ENCODE results near the gene ACAD10.
"Not testable (repeated sequence)": the region's sequence is repeated elsewhere in the genome, so short reads cannot be mapped to it uniquely, and the experiment has no call there.

Gene ACAD10

GRCh38 chr12:111645433-111645832 is 40.4 kb upstream of the ACAD10 start:
- no peak overlapping the region for H3K4me3 ChIP-seq (ENCODE audit: low read length)
- TF ChIP-seq, protein P1, sequence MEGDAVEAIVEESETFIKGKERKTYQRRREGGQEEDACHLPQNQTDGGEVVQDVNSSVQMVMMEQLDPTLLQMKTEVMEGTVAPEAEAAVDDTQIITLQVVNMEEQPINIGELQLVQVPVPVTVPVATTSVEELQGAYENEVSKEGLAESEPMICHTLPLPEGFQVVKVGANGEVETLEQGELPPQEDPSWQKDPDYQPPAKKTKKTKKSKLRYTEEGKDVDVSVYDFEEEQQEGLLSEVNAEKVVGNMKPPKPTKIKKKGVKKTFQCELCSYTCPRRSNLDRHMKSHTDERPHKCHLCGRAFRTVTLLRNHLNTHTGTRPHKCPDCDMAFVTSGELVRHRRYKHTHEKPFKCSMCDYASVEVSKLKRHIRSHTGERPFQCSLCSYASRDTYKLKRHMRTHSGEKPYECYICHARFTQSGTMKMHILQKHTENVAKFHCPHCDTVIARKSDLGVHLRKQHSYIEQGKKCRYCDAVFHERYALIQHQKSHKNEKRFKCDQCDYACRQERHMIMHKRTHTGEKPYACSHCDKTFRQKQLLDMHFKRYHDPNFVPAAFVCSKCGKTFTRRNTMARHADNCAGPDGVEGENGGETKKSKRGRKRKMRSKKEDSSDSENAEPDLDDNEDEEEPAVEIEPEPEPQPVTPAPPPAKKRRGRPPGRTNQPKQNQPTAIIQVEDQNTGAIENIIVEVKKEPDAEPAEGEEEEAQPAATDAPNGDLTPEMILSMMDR (conservative IDR thresholded peaks at IDR 0.05; ENCODE audit: low read depth, low read length): no peak
- DNase-seq (ENCODE audit: low read depth): no peak

DNA sequence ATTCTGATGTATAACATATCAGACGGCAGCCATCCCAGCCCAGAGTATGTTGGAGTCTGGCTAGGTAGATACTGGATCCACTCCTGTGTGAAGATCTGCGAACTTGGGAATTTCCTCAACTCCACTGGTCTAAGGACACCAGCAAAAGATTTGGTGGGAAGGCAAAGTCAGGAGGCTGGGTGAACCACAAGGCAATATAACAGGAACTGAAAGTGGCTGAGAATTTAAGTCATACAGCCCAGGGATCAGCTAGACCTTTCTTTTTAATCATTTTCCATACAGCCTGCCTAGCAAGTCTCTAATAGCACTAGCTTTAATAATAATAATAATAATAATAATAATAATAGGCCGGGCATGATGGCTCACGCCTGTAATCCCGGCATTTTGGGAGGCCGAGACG is 34.9 kb upstream of the ACAD10 start:
- no peak overlapping the region for H3K4me3 ChIP-seq (ENCODE audit: low read length)
- DNase-seq (ENCODE audit: low read depth): no peak
- TF ChIP-seq, protein P1 (conservative IDR thresholded peaks at IDR 0.05; ENCODE audit: low read depth, low read length): no peak

DNA sequence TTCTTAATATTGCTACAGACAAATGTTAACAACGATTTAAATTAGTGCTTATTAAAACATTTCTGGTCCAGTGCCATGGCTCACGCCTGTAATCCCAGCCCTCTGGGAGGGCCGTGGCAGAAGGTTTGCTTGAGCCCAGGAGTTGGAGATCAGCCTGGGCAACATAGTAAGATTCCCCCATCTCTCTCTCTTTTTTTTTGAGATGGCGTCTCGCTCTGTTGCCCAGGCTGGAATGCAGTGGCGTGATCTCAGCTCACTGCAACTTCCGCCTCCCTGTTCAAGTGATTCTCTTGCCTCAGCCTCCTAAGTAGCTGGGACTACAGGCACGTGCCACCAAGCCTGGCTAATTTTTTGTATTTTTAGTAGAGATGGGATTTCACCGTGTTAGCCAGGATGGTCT is 33.3 kb upstream of the ACAD10 start:
- H3K4me3 ChIP-seq (ENCODE audit: low read length); DNase-seq (ENCODE audit: low read depth): not testable (repeated sequence)

- no peak overlapping the region for H3K4me3 ChIP-seq (ENCODE audit: low read length)
- TF ChIP-seq, protein P1 (conservative IDR thresholded peaks at IDR 0.05; ENCODE audit: low read depth, low read length): no peak
- no peak for DNase-seq (ENCODE audit: low read depth)
Observed at GRCh38 chr12:111653596-111653995, 32.3 kb upstream of the ACAD10 start.

DNA sequence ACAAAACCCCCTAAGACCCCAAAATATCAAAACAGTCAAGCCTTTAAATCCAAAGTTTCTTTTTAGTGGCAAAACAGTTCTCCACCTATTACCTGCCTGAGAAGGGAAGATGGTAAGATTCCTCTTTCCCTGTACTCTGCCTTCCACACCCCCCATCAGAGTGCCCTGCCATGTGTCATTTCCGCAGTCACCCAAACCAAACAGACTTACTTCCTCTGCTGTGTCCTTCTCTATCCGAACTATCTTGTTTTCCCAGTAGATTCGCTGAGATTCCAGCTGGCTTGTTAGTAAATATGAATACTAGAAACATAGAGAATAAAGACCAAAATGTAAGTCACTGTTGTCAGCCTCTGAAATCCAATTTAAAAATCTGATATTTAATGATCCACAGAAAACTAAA is 30.5 kb upstream of the ACAD10 start:
- DNase-seq (ENCODE audit: low read depth): no peak
- no peak overlapping the region for H3K4me3 ChIP-seq (ENCODE audit: low read length)
- TF ChIP-seq, protein P1 (conservative IDR thresholded peaks at IDR 0.05; ENCODE audit: low read depth, low read length): no peak

- TF ChIP-seq, protein P1 (conservative IDR thresholded peaks at IDR 0.05; ENCODE audit: low read depth, low read length): no peak
- no peak for DNase-seq (ENCODE audit: low read depth)
- H3K4me3 ChIP-seq (ENCODE audit: low read length): no peak overlapping the region
Observed at GRCh38 chr12:111656016-111656415, 29.8 kb upstream of the ACAD10 start.

DNA sequence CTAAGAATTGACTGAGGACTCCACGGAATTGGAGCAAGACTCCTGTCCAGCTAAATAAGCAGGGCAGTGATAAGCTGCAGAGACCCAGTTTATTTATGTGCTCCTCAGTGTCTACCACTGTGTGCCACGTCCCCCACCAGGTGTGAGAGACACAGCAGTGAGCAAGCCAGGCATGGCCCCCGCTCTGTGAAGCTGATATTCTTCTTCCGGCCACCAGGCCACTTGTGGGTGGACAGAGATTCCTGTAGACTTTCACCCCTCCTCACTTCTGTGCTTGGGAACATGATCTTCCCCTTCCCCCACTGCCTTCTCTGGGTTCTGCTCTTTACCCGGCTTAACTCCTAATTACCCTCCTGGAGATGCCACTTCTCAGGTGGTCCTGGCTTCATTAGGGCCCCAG is 21.4 kb upstream of the ACAD10 start:
- H3K4me3 ChIP-seq (ENCODE audit: low read length): no peak overlapping the region
- no peak for DNase-seq (ENCODE audit: low read depth)
- TF ChIP-seq, protein P1 (conservative IDR thresholded peaks at IDR 0.05; ENCODE audit: low read depth, low read length): no peak

Data from retinal pigment epithelial cell (primary cell).